Erythroblast (primary cell): ENCODE results near the gene TGIF1.

Source experiments
- GATA1 ChIP-seq: IDR thresholded peaks from 2 replicates; pipeline ENCODE4 v1.6.1; 2011; ENCODE audit warnings: low read depth, mild to moderate bottlenecking, control low read depth, low read length, moderate library complexity
- POLR2A ChIP-seq: IDR thresholded peaks from 2 replicates; pipeline ENCODE4 v1.6.1; 2011; ENCODE audit warnings: mild to moderate bottlenecking, low read length

GRCh38 chr18:3402982-3403451, 47.0 kb upstream of the TGIF1 start:
- no peak for TF ChIP-seq POLR2A
- no peak for TF ChIP-seq GATA1
